ENCODE measurements around the gene PPL. TPM values are rescaled to one million over a fixed set of nuclear protein-coding genes. Genes with fewer than 3 reads are reported as not detected.

The PPL gene
- total and polyA plus RNA-seq, 4 donors = 19.9 to 89.0 (median 52.8) TPM

DNA sequence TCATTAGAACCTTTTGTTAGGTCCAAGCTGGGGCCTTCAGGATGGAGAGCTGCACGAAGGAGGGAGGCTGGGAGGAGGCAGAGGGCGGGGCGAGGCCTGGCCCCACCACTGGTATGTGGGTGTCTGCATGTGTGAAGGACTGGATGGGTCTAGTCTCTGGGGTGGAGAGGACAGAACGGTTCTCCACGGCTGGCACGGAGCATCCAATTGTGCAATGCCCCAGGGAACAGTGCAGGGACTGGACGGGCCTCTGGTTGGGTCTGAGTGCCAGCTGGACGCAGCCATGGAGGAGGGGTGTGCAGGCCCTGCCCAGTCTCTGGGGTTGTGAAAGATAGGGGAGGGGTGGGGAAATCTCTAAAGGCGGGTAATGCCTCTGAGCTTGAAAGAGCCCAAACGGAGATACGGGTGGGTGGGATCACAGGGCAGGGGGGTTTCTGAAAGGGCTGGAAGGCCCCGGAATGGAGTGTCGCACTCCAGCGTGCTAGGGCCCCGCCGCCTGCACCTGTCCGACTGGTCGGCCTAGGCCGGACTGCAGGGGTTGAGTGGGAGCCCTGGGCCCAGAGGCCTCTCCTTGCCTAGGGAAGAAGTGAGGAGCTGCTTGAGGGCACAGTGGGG is 1.6 kb downstream of the PPL start:
- Histone ChIP-seq H3K4me3 (peak overlapping the region; percentile 23), H3K27ac (ENCODE audit: low read depth in 1 of 2, low read length in 1 of 2) (peak overlapping the region in 1 of 2 donors; percentile 88), H3K9me3 (ENCODE audit: control insufficient read depth in 4 of 4, insufficient read depth in 3 of 4, low read length in 3 of 4) (no peaks in the 10 kb centered on the region), H3K9ac (ENCODE audit: insufficient read depth in 1 of 2, low read length in 2 of 2) (peak overlapping the region in 1 of 2 donors; percentile 25), H3K27me3 (ENCODE audit: control insufficient read depth in 3 of 3, insufficient read depth in 3 of 3, low read length in 2 of 3) (peaks cover 0 to 13% (median 5%) of the 10 kb centered on the region in 3 donors), H3K4me1 (ENCODE audit: control insufficient read depth in 5 of 5, insufficient read depth in 5 of 5, low read length in 5 of 5) (peaks cover 0 to 20% (median 12%) of the 10 kb centered on the region in 5 donors), H3K36me3 (ENCODE audit: control insufficient read depth in 4 of 4, insufficient read depth in 4 of 4, low read length in 4 of 4) (no peaks in the 10 kb centered on the region)
- ATAC-seq (ENCODE audit: insufficient read depth, low FRiP score) (peak; percentile 53), DNase-seq (peak; percentile 63 to 83 (median 73))
- 53 to 65% methylated on average over 18 to 19 of the region's 19 CpGs for WGBS, 2 donors
- TF ChIP-seq, protein P1, sequence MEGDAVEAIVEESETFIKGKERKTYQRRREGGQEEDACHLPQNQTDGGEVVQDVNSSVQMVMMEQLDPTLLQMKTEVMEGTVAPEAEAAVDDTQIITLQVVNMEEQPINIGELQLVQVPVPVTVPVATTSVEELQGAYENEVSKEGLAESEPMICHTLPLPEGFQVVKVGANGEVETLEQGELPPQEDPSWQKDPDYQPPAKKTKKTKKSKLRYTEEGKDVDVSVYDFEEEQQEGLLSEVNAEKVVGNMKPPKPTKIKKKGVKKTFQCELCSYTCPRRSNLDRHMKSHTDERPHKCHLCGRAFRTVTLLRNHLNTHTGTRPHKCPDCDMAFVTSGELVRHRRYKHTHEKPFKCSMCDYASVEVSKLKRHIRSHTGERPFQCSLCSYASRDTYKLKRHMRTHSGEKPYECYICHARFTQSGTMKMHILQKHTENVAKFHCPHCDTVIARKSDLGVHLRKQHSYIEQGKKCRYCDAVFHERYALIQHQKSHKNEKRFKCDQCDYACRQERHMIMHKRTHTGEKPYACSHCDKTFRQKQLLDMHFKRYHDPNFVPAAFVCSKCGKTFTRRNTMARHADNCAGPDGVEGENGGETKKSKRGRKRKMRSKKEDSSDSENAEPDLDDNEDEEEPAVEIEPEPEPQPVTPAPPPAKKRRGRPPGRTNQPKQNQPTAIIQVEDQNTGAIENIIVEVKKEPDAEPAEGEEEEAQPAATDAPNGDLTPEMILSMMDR (IDR thresholded peaks at IDR 0.05; ENCODE audit: control extremely low read depth, extremely low read depth) = no peak

DNA sequence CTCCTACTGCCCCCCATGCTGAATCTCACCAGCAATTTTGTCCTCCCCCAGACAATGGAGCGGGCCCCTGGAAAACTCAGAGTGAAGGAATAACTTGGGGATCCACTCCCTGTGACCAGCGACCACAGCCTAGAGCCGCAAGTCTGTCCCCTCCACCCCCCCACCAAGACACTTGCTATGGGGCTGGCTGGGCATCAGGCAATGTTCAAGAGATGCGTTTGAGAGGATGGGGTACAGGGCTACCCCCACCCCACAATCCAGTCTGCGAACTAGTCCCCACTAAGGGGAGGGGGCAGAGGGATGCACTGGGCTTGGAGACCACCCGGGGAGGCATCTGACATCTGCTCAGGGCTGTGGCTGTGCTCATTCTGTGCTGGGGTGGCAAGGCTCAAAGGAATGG is 2.4 kb downstream of the PPL start:
- H3K4me3 ChIP-seq = no peak overlapping the region
- peaks cover 0 to 20% (median 12%) of the 10 kb centered on the region in 5 donors for H3K4me1 ChIP-seq (ENCODE audit: control insufficient read depth in 5 of 5, insufficient read depth in 5 of 5, low read length in 5 of 5)
- 84 to 93% methylated on average over 6 of the region's 6 CpGs for WGBS, 2 donors
- H3K9ac ChIP-seq (ENCODE audit: insufficient read depth in 1 of 2, low read length in 2 of 2) = no peak overlapping the region
- TF ChIP-seq, protein P1 (IDR thresholded peaks at IDR 0.05; ENCODE audit: control extremely low read depth, extremely low read depth) = no peak
- H3K9me3 ChIP-seq (ENCODE audit: control insufficient read depth in 4 of 4, insufficient read depth in 3 of 4, low read length in 3 of 4) = no peaks in the 10 kb centered on the region
- no peak for DNase-seq
- ATAC-seq (ENCODE audit: insufficient read depth, low FRiP score) = no peak
- no peaks in the 10 kb centered on the region for H3K36me3 ChIP-seq (ENCODE audit: control insufficient read depth in 4 of 4, insufficient read depth in 4 of 4, low read length in 4 of 4)
- no peak overlapping the region for H3K27ac ChIP-seq (ENCODE audit: low read depth in 1 of 2, low read length in 1 of 2)
- H3K27me3 ChIP-seq (ENCODE audit: control insufficient read depth in 3 of 3, insufficient read depth in 3 of 3, low read length in 2 of 3) = peaks cover 0 to 13% (median 5%) of the 10 kb centered on the region in 3 donors

DNA sequence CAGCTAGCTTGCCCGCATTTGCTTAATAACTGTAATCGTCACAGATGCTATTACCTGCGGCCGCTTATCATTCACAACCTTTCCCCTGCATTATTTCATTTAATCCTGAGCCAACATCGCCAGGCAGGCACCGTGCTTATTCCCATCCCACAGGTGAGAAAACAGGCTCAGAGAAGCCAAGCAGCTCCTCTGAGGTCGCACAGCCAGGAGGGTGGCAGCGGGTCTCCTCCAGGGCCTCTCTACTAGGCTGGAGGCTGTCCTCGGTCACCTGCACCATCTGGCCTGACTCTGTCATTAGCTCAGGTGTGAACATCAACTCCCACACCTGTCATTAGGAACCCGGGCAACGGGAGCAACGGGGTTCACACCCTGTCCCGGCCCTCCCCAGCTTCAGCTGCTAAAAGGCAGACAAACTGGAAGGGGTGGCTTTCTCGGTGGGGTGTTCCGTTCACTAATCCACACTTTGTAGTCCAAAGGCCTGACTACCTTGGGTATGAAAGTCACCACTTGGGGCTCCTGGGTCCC is 3.0 kb downstream of the PPL start:
- Histone ChIP-seq H3K36me3 (ENCODE audit: control insufficient read depth in 4 of 4, insufficient read depth in 4 of 4, low read length in 4 of 4) (no peaks in the 10 kb centered on the region), H3K9me3 (ENCODE audit: control insufficient read depth in 4 of 4, insufficient read depth in 3 of 4, low read length in 3 of 4) (no peaks in the 10 kb centered on the region), H3K27ac (ENCODE audit: low read depth in 1 of 2, low read length in 1 of 2) (peak overlapping the region in 1 of 2 donors; percentile 0), H3K4me1 (ENCODE audit: control insufficient read depth in 5 of 5, insufficient read depth in 5 of 5, low read length in 5 of 5) (peaks cover 0 to 20% (median 12%) of the 10 kb centered on the region in 5 donors), H3K4me3 (no peak overlapping the region), H3K27me3 (ENCODE audit: control insufficient read depth in 3 of 3, insufficient read depth in 3 of 3, low read length in 2 of 3) (peaks cover 0 to 13% (median 5%) of the 10 kb centered on the region in 3 donors), H3K9ac (ENCODE audit: insufficient read depth in 1 of 2, low read length in 2 of 2) (no peak overlapping the region)
- 80 to 88% methylated on average over 15 of the region's 15 CpGs for WGBS, 2 donors
- no peak for DNase-seq
- no peak for ATAC-seq (ENCODE audit: insufficient read depth, low FRiP score)
- TF ChIP-seq, protein P1 (IDR thresholded peaks at IDR 0.05; ENCODE audit: control extremely low read depth, extremely low read depth) = no peak
